ENCODE data around the gene CD8A.

DNA sequence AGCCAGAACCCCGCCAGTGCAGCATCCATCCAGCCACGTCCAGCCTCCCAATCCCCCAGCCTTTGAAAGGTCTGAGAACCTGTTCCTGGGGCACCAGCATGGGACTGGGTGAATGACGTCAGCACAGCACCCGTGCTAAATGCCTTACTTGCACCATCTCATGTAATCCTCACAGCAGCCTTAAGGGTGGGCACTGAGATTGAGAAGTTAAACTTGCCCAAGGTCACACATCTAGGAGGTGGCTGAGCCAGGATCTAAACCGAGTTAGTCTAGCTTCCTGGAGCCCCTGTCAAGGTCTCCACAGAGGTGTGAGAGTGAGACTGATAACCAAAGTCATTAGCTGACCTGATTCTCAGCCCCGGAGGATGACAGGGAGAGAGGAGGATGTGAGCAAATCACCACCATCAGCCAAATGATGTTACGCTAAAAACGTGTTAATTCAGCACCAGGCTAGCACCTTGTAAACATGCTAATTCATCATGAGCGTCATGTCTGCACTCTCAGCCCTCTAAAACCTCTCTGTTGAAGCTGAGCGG lies 4.6 kb downstream of the CD8A start:
- TF ChIP-seq GATA2 (IDR thresholded peaks at IDR 0.05; ENCODE audit: low read depth, low read length): no peak
- no peak for TF ChIP-seq GATA3 (IDR thresholded peaks at IDR 0.05; ENCODE audit: low read depth, low read length)
